Activated CD8-positive, alpha-beta memory T cell treated with anti-CD3 and anti-CD28 coated beads, Interleukin-2, amount 50 U/mL, for 24 hours (primary cell): ENCODE data around the gene B4GALNT3.

Experiments used
- DNase-seq: peaks from one replicate; pipeline ENCODE4 v3.0.0-alpha.2; 2020; ENCODE audit errors: extremely low read depth

The B4GALNT3 gene

DNA sequence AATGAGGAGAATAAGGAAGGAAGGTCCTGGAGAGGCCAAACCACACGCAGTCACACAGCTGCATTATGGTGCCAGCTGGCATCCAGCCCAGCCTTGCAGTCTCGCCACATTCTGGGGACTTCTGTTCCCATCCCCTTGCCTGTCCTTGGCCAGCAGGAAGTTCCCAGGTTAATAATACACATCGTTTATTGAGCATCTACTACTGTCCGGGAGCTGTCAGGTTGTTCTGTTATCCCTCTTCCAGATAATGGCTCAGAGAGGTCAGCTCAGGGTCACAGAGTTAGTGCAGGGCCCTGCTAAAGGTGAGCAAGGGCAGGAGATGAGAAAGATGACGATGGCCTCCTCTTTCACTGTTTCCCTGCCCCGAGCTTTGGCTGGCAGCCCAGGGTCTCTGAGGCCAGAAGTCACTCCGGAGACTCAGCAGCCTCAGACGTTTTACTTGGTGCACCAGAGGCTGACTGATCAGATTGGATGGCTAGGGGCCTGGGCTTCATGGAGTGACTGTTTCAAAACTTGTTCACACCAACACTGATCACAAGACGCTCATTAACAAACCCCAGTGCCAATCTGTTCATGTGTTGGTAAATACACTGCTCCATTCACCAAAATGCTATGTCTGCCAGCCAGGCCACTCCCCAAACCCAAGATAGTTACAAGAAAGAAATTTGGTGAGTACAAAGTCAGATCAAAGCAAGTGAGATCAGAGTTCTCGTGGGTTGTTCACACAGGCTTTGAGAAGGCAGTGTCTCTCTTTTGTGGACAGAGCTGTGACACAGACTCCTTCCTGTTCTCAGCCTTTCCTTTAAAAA lies 79.2 kb downstream of the B4GALNT3 start:
- no peak for DNase-seq

DNA sequence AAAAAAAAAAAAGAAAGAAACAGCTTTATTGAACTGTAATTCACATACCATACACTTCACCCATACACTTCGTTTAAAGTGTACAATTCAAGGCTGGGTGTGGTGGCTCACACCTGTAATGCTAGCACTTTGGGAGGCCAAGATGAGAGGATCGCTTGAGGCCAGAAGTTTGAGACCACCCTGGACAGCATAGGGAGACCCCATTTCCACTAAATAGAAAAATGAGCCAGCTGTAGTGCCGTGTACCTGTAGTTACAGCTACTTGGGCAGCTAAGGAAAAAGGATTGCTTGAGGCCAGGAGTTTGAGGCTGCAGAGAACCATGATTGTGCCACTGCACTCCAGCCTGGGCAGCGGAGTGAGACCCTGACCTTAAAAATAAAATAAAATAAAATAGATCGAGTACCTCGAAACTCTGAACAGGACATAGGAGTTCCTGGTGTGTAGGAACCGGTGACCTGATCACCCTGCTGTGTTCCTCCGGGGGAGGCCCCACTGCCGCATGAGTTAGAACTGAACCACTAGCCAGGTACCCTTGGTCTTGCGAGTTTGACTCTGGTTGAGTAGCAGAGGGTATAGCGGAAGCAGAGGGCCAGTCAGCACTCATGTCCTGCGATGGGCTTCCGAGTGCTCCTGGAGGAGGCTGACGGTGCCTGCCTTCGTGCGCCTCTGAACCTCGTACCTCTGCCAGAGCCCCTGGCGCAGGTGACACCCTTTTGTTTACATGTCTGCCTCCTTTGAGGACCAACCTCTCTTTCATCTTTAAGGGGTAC lies 80.0 kb downstream of the B4GALNT3 start:
- DNase-seq: no peak

GRCh38 chr12:541676-542324 lies 82.1 kb downstream of the B4GALNT3 start:
- DNase-seq: no peak

DNA sequence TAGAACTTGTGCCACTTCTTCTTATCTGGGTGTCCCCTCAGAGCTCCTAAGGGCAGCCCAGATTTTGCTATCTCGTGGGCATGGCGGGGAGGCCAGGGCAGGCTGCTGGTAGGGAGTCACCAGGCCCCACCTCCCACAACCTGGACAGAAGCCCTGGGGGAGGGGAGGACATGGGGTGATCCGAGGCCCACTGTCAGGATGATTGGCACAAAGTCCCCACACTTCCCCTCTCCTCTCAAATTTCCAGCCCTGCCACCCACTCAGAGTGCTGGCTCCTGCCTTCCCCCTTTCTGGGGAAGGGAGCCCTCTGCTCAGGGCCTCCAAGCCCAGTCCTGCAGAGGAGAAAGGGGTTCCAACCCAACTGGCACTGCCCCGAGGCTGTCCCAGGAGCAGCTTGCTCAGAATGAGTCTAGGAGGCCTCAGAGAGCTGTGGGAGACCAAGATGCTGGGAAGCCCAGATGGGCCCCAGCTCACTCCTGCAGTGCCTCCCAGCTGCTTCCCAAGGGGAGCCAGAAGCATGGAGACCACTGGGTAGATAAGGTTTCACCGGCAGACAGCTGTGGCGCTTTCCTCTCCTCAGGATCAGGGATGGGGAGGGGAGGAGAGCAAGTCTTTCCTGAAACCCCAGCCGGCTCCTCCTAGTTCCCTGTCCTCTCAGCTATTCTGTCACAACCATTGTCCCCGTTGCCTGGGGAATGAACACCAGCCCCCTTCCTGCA lies 82.8 kb downstream of the B4GALNT3 start:
- no peak for DNase-seq

DNA sequence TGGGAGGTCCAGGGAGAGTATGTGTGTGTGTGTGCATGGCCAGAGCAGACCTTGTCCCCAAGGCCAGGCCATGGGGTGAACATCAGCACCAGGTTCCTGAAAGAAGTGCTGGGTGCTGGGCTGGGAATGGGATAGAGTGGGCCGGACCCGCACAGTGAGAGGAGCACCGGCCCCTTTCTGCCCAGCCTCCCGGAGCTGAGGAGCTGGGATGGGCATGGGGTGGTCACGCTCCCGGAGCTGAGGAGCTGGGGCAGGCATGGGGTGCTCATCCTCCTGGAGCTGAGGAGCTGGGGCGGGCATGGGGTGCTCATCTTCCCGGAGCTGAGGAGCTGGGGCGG lies 83.3 kb downstream of the B4GALNT3 start:
- DNase-seq: no peak

- no peak for DNase-seq
Observed at GRCh38 chr12:544142-544541, 84.4 kb downstream of the B4GALNT3 start.

- DNase-seq: no peak
Observed at GRCh38 chr12:544941-545635, 85.3 kb downstream of the B4GALNT3 start.

DNA sequence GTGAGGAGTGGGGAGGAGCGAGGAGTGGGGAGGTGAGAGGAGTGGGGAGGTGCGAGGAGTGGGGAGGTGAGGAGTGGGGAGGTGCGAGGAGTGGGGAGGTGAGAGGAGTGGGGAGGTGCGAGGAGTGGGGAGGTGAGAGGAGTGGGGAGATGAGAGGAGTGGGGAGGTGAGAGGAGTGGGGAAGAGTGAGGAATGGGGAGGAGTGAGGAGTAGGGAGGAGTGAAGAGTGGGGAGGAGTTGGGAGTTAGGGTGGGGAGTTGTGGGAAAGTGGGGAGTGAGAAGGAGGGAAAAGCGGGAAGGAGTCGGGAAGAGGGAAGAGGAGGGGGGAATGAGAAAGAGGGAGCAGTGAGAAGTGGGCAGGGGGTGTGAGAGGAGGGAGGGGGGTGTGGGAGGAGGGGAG lies 86.1 kb downstream of the B4GALNT3 start:
- no peak for DNase-seq

DNA sequence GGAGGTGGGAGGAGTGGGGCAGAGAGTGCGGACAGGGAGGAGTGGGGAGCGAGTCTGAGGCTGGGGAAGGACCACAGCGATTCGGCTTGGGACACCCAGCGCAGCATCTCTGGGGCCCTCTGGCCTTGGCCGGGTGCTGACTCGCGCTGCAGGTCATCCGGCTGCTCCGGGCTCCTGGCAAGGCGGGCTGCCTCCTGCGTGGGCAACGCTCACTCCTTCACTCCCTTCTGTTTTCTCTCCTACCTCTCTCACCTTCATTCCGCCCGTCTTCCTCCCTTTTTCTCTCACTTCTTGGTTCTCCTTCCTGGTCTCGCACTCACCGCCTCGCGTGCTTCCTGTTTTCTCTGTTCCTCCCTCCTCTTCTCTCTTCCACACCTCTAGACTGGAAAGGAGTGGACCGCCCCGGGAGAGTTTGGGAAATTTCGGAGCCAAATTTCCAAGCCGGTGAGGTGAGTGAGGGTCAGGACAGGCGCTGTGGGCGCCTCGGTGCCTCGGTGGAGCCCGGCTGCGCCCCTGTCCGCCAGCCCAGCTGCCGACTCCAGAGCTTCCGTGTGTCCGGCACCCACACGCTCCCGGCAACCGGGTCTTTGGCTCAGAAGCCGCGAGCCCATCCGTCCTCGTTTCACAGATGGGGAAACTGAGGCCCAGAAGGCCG lies 86.7 kb downstream of the B4GALNT3 start:
- DNase-seq: no peak

- peak; percentile 38 for DNase-seq
Observed at GRCh38 chr12:546920-547845, 87.4 kb downstream of the B4GALNT3 start.

- DNase-seq: no peak
Observed at GRCh38 chr12:547883-548470, 88.2 kb downstream of the B4GALNT3 start.

DNA sequence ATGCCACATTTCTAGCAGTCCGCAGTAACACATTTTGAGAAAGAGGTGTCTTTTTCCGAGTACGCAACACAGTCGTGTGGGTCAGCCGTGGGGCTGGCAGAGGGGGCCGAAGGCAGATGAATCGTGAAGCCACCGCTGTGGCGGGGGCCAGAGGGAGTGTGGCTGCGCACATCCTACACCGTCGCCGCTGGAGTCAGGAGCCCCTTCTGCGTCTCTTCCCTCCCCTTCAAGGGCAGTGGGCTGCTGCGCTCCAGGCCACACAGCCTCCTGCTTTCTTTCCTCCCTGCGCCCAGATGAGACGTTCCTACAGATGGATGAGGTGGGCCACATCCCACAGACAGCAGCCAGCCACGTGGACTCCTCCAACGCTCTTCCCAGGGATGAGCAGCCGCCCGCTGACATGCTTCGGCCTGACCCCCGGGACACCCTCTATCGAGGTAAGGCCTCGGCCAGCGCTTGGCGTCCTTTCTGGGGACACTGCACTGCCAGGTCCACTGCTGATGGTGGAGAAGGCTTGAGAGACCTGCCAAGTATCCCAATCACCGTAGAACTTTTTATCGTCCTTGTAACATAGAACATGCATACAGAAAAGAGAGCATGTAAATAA lies 89.8 kb downstream of the B4GALNT3 start:
- DNase-seq: no peak

- DNase-seq: no peak
Observed at GRCh38 chr12:550473-551260, 90.9 kb downstream of the B4GALNT3 start.

GRCh38 chr12:552466-552865 lies 92.7 kb downstream of the B4GALNT3 start:
- no peak for DNase-seq

DNA sequence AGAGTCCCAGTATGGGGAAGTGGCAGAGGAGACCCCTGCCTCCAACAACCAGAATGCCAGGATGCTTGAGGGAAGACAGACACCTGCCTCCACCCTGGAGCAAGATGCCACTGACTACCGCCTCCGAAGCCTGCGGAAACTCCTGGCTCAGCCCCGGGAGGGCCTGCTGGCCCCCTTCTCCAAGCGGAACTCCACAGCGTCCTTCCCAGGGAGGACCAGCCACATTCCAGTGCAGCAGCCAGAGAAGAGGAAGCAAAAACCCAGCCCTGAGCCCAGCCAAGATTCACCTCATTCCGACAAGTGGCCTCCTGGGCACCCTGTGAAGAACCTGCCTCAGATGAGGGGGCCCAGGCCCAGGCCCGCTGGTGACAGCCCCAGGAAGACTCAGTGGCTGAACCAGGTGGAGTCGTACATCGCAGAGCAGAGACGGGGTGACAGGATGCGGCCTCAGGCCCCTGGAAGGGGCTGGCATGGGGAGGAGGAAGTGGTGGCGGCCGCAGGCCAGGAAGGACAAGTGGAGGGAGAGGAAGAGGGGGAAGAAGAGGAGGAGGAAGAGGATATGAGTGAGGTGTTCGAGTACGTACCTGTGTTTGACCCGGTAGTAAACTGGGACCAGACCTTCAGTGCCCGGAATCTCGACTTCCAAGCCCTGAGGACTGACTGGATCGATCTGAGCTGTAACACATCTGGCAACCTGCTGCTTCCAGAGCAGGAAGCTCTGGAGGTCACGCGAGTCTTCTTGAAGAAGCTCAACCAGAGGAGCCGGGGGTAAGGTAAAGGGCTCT lies 93.7 kb downstream of the B4GALNT3 start:
- DNase-seq: no peak

- no peak for DNase-seq
Observed at GRCh38 chr12:554001-554285, 94.2 kb downstream of the B4GALNT3 start.

- DNase-seq: no peak
Observed at GRCh38 chr12:556498-556897, 96.8 kb downstream of the B4GALNT3 start.

DNA sequence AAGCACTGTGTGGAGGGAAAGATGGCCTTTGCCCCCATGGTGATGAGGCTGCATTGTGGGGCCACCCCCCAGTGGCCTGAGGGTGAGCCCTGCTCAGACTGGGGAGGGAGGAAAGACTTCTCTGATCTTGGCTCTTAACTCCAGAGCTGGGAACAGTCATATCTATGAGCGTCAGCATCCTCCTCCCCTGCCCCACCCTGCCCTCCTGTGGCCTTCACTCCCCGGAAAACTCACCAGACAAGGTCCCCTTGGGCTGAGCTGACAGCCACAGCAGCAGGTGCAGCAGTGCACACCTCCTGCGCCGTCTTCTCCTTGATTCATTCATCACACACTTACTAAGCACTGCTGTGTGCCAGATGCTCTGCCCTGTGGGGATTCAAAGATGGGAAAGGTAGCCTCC lies 98.8 kb downstream of the B4GALNT3 start:
- DNase-seq: no peak
